Measurements from ENCODE around the gene SHISA3. TPM values are rescaled to one million over a fixed set of nuclear protein-coding genes. Genes with fewer than 3 reads are reported as not detected.

SHISA3 gene
- total RNA-seq, 2 experiments from 2014 or later = 0.38 TPM; not detected in 1

- CTCF ChIA-PET (ENCODE audit: unreplicated experiment) = no interaction called here
Measured at GRCh38 chr4:42377497-42377896, 19.8 kb upstream of the SHISA3 start.

GRCh38 chr4:42381666-42382065, 15.6 kb upstream of the SHISA3 start:
- H3K9me3 ChIP-seq (ENCODE audit: low read length) = no peaks in the 10 kb centered on the region
- H3K4me2 ChIP-seq (ENCODE audit: low read length) = no peak overlapping the region
- H3K27ac ChIP-seq (ENCODE audit: low read depth, low read length, poor library complexity, severe bottlenecking) = no peak overlapping the region
- BruUV-seq (replicated peaks) = no TSS peak
- CTCF ChIA-PET (ENCODE audit: unreplicated experiment) = no interaction called here
- no peaks in the 10 kb centered on the region for H3K36me3 ChIP-seq (ENCODE audit: insufficient read depth, low read length)
- intact Hi-C loops (cut with micrococcal nuclease; ENCODE audit: unreplicated experiment) = no loop called here
- no peaks in the 10 kb centered on the region for H4K20me1 ChIP-seq (ENCODE audit: insufficient read depth, low read length)
- no peaks in the 10 kb centered on the region for H3K4me1 ChIP-seq (ENCODE audit: insufficient read depth, low read length, poor library complexity, severe bottlenecking)
- H2AFZ ChIP-seq (ENCODE audit: low read length) = no peak overlapping the region
- no peak for DNase-seq (ENCODE audit: low spot score)
- no peaks in the 10 kb centered on the region for H3K79me2 ChIP-seq (ENCODE audit: insufficient read depth, low read depth, low read length)
- no peak overlapping the region for H3K4me3 ChIP-seq (ENCODE audit: low read depth, low read length, poor library complexity, severe bottlenecking)
- TF ChIP-seq CTCF (conservative IDR thresholded peaks at IDR 0.05; ENCODE audit: low read length) (no peak), EZH2phosphoT487 (IDR thresholded peaks at IDR 0.05; ENCODE audit: borderline replicate concordance, low read depth, low read length) (no peak)
- no peaks in the 10 kb centered on the region; the same call in 1 of the 2 replicates for H3K9me2 ChIP-seq (ENCODE audit: insufficient read depth, low read length)
- POLR2A ChIA-PET = interaction anchor here (0.7 to 1.0 kb wide), 2 partner anchors 10 to 52 kb away, joined by 3 read pairs; no protein-coding TSS in a partner anchor

More at GRCh38 chr4:42377497-42377896, 19.8 kb upstream of the SHISA3 start:
- no TSS peak for BruUV-seq (replicated peaks)
- Histone ChIP-seq H3K36me3 (ENCODE audit: insufficient read depth, low read length) (no peaks in the 10 kb centered on the region), H3K27ac (ENCODE audit: low read depth, low read length, poor library complexity, severe bottlenecking) (no peak overlapping the region), H3K4me1 (ENCODE audit: insufficient read depth, low read length, poor library complexity, severe bottlenecking) (no peaks in the 10 kb centered on the region), H4K20me1 (ENCODE audit: insufficient read depth, low read length) (no peaks in the 10 kb centered on the region), H3K9me2 (ENCODE audit: insufficient read depth, low read length) (no peaks in the 10 kb centered on the region), H3K79me2 (ENCODE audit: insufficient read depth, low read depth, low read length) (no peaks in the 10 kb centered on the region), H2AFZ (ENCODE audit: low read length) (no peak overlapping the region), H3K9me3 (ENCODE audit: low read length) (no peaks in the 10 kb centered on the region), H3K4me2 (ENCODE audit: low read length) (no peak overlapping the region), H3K4me3 (ENCODE audit: low read depth, low read length, poor library complexity, severe bottlenecking) (no peak overlapping the region)
- DNase-seq (ENCODE audit: low spot score) = no peak
- POLR2A ChIA-PET = no interaction called here
- intact Hi-C loops (cut with micrococcal nuclease; ENCODE audit: unreplicated experiment) = no loop called here
- TF ChIP-seq CTCF (conservative IDR thresholded peaks at IDR 0.05; ENCODE audit: low read length) (no peak), EZH2phosphoT487 (IDR thresholded peaks at IDR 0.05; ENCODE audit: borderline replicate concordance, low read depth, low read length) (no peak)

GRCh38 chr4:42385516-42385915, 11.8 kb upstream of the SHISA3 start:
- POLR2A ChIA-PET = interaction anchor here (0.7 kb wide), 1 partner anchor 432 kb away, joined by 3 read pairs; no protein-coding TSS in a partner anchor
- no TSS peak for BruUV-seq (replicated peaks)

More at GRCh38 chr4:42385516-42385915, 11.8 kb upstream of the SHISA3 start:
- no peak for TF ChIP-seq CTCF (conservative IDR thresholded peaks at IDR 0.05; ENCODE audit: low read length)
- no peak for TF ChIP-seq EZH2phosphoT487 (IDR thresholded peaks at IDR 0.05; ENCODE audit: borderline replicate concordance, low read depth, low read length)
- no peak overlapping the region for H2AFZ ChIP-seq (ENCODE audit: low read length)
- DNase-seq (ENCODE audit: low spot score) = no peak
- intact Hi-C loops (cut with micrococcal nuclease; ENCODE audit: unreplicated experiment) = no loop called here
- CTCF ChIA-PET (ENCODE audit: unreplicated experiment) = no interaction called here
- no peak overlapping the region for H3K4me2 ChIP-seq (ENCODE audit: low read length)
- no peaks in the 10 kb centered on the region for H3K36me3 ChIP-seq (ENCODE audit: insufficient read depth, low read length)
- no peaks in the 10 kb centered on the region for H3K9me3 ChIP-seq (ENCODE audit: low read length)
- H3K9me2 ChIP-seq (ENCODE audit: insufficient read depth, low read length) = no peaks in the 10 kb centered on the region; the same call in 1 of the 2 replicates
- H3K27ac ChIP-seq (ENCODE audit: low read depth, low read length, poor library complexity, severe bottlenecking) = no peak overlapping the region
- no peaks in the 10 kb centered on the region for H3K79me2 ChIP-seq (ENCODE audit: insufficient read depth, low read depth, low read length)
- H3K4me3 ChIP-seq (ENCODE audit: low read depth, low read length, poor library complexity, severe bottlenecking) = no peak overlapping the region
- H4K20me1 ChIP-seq (ENCODE audit: insufficient read depth, low read length) = no peaks in the 10 kb centered on the region
- no peaks in the 10 kb centered on the region for H3K4me1 ChIP-seq (ENCODE audit: insufficient read depth, low read length, poor library complexity, severe bottlenecking)
